A673 (cell line): ENCODE data around the gene PTTG1IP. TPM values are rescaled to one million over a fixed set of nuclear protein-coding genes. Genes with fewer than 3 reads are reported as not detected.

ENCODE experiments used
- BruUV-seq: library from RNA; stranded (reverse); fragments of 400-500 nt; replicated peaks from 2 replicates; lab custom pipeline; 2021; lab: Mats Ljungman, UMichigan
- CTCF ChIA-PET: fragments of 300-600 bp; sonication (Branson Sonifier 250); formaldehyde crosslinking; loops from one replicate; lab custom pipeline; 2022; ENCODE audit warnings: antibody characterized with exemption; lab: Charles Lee
- POLR2A ChIA-PET: fragments of 300-600 bp; sonication (Branson Sonifier 250); formaldehyde crosslinking; loops from one replicate; lab custom pipeline; 2022; ENCODE audit warnings: antibody characterized with exemption; ENCODE audit not compliant: low non-redundant PET; lab: Charles Lee
- DNase-seq: peaks from one replicate; pipeline ENCODE4 v3.0.0-alpha.2; 2015; ENCODE audit warnings: low spot score
- H3K27ac ChIP-seq: fragments of 200-600 bp; sonication (generic); 2 replicates; pipeline ENCODE4 v1.5.1; 2016; ENCODE audit warnings: mixed run types, low read depth, mild to moderate bottlenecking, mixed read lengths, antibody characterized with exemption, low read length; ENCODE audit not compliant: poor library complexity, severe bottlenecking
- H3K27me3 ChIP-seq: fragments of 200-600 bp; sonication (generic); replicated peaks from 2 replicates; pipeline ENCODE4 v1.6.1; 2017; ENCODE audit warnings: mixed run types, low read depth, mild to moderate bottlenecking, mixed read lengths, antibody characterized with exemption, low read length; ENCODE audit not compliant: insufficient read depth, poor library complexity
- H3K36me3 ChIP-seq: fragments of 200-600 bp; sonication (generic); 2 replicates; pipeline ENCODE4 v1.6.1; 2016; ENCODE audit warnings: mixed run types, mild to moderate bottlenecking, mixed read lengths, antibody characterized with exemption, low read length; ENCODE audit not compliant: insufficient read depth, poor library complexity, severe bottlenecking
- H3K4me1 ChIP-seq: fragments of 200-600 bp; sonication (generic); 2 replicates; pipeline ENCODE4 v1.6.1; 2017; ENCODE audit warnings: mixed run types, mild to moderate bottlenecking, mixed read lengths, antibody characterized with exemption, low read length; ENCODE audit not compliant: insufficient read depth, poor library complexity, severe bottlenecking
- H3K4me3 ChIP-seq: fragments of 200-600 bp; sonication (generic); 2 replicates; pipeline ENCODE4 v1.5.1; 2016; ENCODE audit warnings: low read depth, mixed run types, mild to moderate bottlenecking, mixed read lengths, low read length; ENCODE audit not compliant: poor library complexity, severe bottlenecking
- H3K9me3 ChIP-seq: fragments of 200-600 bp; sonication (generic); 2 replicates; pipeline ENCODE4 v1.6.1; 2016; ENCODE audit warnings: mixed run types, low read depth, mild to moderate bottlenecking, mixed read lengths, antibody characterized with exemption, low read length; ENCODE audit not compliant: poor library complexity, severe bottlenecking
- EZH2 ChIP-seq: fragments of 200-600 bp; sonication (generic); IDR thresholded peaks from 2 replicates; pipeline ENCODE4 v1.6.1; 2017; ENCODE audit warnings: borderline replicate concordance, low read depth, mild to moderate bottlenecking, mixed read lengths, antibody characterized with exemption, low read length; ENCODE audit not compliant: poor library complexity, severe bottlenecking
- intact Hi-C: fragments of 100-400 bp; cut with micrococcal nuclease; formaldehyde crosslinking; loops from one replicate; pipeline ENCODE4 v1.10.0; 2022; ENCODE audit not compliant: unreplicated experiment
- total RNA-seq: library from RNA; stranded (reverse); gene quantifications from 2 replicates; pipeline ENCODE4 v1.2.3, GENCODE V29; 2021
- TF ChIP-seq, protein P1 (sequence below): fragments of 300-800, 200-600 bp; sonication (generic); conservative IDR thresholded peaks from 2 replicates; pipeline ENCODE4 v1.5.1; 2017; ENCODE audit warnings: low read depth, mild to moderate bottlenecking, antibody characterized with exemption, low read length, moderate library complexity, mixed read lengths

The PTTG1IP gene
- total RNA-seq, 1 experiment from 2014 or later, result 216 TPM

DNA sequence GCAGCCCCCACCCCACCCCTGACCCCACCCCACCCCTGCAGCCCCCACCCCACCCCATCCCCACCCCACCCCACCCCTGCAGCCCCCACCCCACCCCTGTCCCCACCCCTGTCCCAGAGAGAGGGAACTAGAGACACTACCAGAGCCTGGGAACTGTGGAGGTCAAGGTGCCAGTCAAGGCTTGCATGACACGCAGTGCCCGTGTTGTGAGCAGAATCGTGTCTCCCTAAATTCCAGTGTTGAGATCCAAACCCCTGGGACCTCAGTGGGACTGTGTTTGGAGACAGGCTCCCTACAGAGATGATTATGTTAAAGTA is 37.2 kb downstream of the PTTG1IP start:
- intact Hi-C loops, result no loop called here
- no peak overlapping the region for H3K27ac ChIP-seq
- no peaks in the 10 kb centered on the region for H3K9me3 ChIP-seq
- H3K27me3 ChIP-seq, result no peaks in the 10 kb centered on the region
- no TSS peak for BruUV-seq
- H3K4me1 ChIP-seq, result no peaks in the 10 kb centered on the region
- H3K36me3 ChIP-seq, result no peaks in the 10 kb centered on the region
- DNase-seq, result no peak
- CTCF ChIA-PET, result no interaction called here
- H3K4me3 ChIP-seq, result no peak overlapping the region
- POLR2A ChIA-PET, result no interaction called here
- TF ChIP-seq, protein P1, sequence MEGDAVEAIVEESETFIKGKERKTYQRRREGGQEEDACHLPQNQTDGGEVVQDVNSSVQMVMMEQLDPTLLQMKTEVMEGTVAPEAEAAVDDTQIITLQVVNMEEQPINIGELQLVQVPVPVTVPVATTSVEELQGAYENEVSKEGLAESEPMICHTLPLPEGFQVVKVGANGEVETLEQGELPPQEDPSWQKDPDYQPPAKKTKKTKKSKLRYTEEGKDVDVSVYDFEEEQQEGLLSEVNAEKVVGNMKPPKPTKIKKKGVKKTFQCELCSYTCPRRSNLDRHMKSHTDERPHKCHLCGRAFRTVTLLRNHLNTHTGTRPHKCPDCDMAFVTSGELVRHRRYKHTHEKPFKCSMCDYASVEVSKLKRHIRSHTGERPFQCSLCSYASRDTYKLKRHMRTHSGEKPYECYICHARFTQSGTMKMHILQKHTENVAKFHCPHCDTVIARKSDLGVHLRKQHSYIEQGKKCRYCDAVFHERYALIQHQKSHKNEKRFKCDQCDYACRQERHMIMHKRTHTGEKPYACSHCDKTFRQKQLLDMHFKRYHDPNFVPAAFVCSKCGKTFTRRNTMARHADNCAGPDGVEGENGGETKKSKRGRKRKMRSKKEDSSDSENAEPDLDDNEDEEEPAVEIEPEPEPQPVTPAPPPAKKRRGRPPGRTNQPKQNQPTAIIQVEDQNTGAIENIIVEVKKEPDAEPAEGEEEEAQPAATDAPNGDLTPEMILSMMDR, result no peak
- no peak for TF ChIP-seq EZH2

DNA sequence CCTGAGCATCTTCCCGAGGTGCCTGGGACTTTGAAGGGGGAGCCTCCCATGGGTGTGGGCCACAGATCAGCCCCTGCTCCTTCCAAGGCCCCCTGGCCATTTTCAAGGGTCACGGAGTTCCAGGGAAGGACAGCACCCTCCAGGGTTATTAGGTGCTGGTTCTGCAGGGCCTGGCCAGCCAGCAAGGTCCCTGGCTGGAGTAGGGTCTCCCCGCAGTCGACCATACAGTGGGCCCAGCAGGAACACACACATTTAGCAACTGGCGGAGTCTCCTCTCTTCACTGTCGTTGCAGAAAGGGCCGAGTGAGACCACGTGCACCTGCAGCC is 37.9 kb downstream of the PTTG1IP start:
- H3K9me3 ChIP-seq, result no peaks in the 10 kb centered on the region
- H3K4me3 ChIP-seq, result no peak overlapping the region
- DNase-seq, result no peak
- H3K27ac ChIP-seq, result no peak overlapping the region
- CTCF ChIA-PET, result no interaction called here
- intact Hi-C loops, result no loop called here
- H3K27me3 ChIP-seq, result no peaks in the 10 kb centered on the region
- H3K4me1 ChIP-seq, result no peaks in the 10 kb centered on the region
- no TSS peak for BruUV-seq
- POLR2A ChIA-PET, result no interaction called here
- no peaks in the 10 kb centered on the region for H3K36me3 ChIP-seq
- TF ChIP-seq, protein P1, result no peak
- no peak for TF ChIP-seq EZH2

DNA sequence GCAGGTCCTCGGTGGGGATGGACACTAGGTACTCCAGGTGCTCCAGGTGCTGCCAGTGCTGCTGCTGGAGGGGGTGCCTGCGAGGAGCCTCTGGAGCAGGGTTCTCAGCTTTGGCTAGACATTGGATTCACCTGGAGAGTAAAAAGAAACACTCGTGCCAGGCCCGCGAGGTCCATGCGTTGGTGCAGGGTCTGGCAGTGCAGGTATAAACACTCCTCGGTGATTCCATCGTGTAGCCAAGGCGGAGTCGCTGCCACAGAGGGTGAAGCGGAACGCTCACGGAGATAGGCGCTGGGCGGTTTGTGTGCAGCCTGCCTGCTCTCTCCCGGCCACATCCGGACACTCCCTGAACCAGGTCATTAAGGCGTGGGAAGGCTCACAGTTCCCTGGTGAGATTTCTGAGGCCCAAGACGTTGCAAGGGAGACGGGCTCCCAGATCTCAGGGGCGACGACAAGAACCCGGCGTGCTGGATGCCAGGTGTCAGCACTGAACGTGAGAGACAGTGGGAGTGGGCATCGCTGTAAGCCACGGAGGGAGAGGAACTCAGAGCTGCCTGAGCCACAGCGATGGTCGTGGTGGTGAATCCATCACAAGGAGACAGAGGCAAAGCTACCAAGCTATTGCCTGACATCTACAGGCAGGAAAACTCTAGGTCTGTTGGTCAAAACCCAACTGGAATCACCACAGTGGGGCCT is 38.4 kb downstream of the PTTG1IP start:
- no TSS peak for BruUV-seq
- H3K27me3 ChIP-seq, result no peaks in the 10 kb centered on the region
- POLR2A ChIA-PET, result no interaction called here

More for the DNA sequence above, 38.4 kb downstream of the PTTG1IP start:
- Histone ChIP-seq H3K4me3 (no peak overlapping the region), H3K36me3 (no peaks in the 10 kb centered on the region), H3K9me3 (no peaks in the 10 kb centered on the region), H3K4me1 (no peaks in the 10 kb centered on the region), H3K27ac (no peak overlapping the region)
- TF ChIP-seq, protein P1, result no peak
- no peak for TF ChIP-seq EZH2
- intact Hi-C loops, result no loop called here
- DNase-seq, result no peak
- CTCF ChIA-PET, result no interaction called here
